WERI-Rb-1 (cell line): ENCODE measurements around the gene GAA.
A peak's percentile ranks its signal among the peaks of the same experiment; 100 is the strongest.

Experiments used
- DNase-seq: peaks from one replicate; pipeline ENCODE4 v3.0.0-alpha.2; 2020
- H3K27ac ChIP-seq: fragments of 250-450 bp; sonication (Bioruptor Pico); 2 replicates; pipeline ENCODE4 v1.5.1; 2020; ENCODE audit warnings: mild to moderate bottlenecking, moderate library complexity
- H3K27me3 ChIP-seq: fragments of 250-450 bp; sonication (Bioruptor Pico); 2 replicates; pipeline ENCODE4 v1.5.1; 2021; ENCODE audit warnings: mild to moderate bottlenecking, low read depth, moderate library complexity; ENCODE audit not compliant: insufficient read depth, severe bottlenecking
- H3K36me3 ChIP-seq: fragments of 250-450 bp; sonication (Bioruptor Pico); 2 replicates; pipeline ENCODE4 v1.5.1; 2020; ENCODE audit warnings: mild to moderate bottlenecking, moderate library complexity
- H3K4me3 ChIP-seq: 2 replicates; pipeline ENCODE4 v1.5.1; 2011; ENCODE audit warnings: low read depth, mild to moderate bottlenecking, control low read depth, low read length
- H3K9me3 ChIP-seq: fragments of 250-450 bp; sonication (Bioruptor Pico); 2 replicates; pipeline ENCODE4 v1.5.1; 2021; ENCODE audit warnings: mild to moderate bottlenecking, moderate library complexity; ENCODE audit not compliant: severe bottlenecking
- TF ChIP-seq, protein P1 (sequence below): IDR thresholded peaks from 2 replicates; pipeline ENCODE4 v1.5.1; 2011; ENCODE audit warnings: low read depth, mild to moderate bottlenecking, control low read depth, inconsistent platforms, low read length

Gene GAA

DNA sequence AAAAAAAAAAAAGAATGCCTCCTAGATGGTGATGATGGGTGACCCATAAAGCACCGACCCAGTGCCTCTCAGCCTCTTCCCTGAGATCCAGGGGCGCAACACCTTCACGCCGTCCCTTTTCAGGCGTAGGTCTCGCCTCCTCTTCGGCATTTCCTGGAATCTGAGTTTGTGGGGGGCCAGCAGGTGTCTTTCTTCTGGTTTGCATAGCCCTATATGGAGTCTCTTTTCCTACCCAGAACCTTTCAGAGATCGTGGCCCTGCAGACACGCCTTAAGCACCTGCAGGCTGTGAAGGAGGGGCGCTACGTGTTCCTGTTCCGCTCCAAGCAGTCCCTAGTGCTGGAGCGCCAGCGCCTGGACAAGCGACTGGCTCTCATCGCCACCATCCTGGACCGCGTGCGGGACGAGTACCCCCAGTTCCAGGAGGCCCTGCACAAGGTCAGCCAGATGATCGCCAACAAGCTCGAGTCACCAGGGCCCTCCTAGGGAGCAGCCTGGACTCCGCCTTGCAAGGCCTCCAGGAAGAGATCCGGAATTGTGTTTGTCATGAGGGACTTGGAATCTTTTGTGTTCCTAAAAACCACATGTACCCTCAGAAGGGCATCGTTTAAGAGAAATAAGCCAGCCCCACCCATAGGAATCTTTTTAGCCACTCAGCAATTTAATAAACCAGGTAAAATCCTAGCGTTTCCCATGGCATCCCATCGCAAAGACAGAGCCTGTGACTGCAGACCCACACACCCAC is 1.9 kb upstream of the GAA start:
- H3K4me3 ChIP-seq = no peak overlapping the region
- no peak for DNase-seq
- H3K36me3 ChIP-seq = peaks cover 7% of the 10 kb centered on the region
- H3K27me3 ChIP-seq = no peaks in the 10 kb centered on the region
- H3K9me3 ChIP-seq = no peaks in the 10 kb centered on the region
- no peak overlapping the region for H3K27ac ChIP-seq
- TF ChIP-seq, protein P1, sequence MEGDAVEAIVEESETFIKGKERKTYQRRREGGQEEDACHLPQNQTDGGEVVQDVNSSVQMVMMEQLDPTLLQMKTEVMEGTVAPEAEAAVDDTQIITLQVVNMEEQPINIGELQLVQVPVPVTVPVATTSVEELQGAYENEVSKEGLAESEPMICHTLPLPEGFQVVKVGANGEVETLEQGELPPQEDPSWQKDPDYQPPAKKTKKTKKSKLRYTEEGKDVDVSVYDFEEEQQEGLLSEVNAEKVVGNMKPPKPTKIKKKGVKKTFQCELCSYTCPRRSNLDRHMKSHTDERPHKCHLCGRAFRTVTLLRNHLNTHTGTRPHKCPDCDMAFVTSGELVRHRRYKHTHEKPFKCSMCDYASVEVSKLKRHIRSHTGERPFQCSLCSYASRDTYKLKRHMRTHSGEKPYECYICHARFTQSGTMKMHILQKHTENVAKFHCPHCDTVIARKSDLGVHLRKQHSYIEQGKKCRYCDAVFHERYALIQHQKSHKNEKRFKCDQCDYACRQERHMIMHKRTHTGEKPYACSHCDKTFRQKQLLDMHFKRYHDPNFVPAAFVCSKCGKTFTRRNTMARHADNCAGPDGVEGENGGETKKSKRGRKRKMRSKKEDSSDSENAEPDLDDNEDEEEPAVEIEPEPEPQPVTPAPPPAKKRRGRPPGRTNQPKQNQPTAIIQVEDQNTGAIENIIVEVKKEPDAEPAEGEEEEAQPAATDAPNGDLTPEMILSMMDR = no peak

DNA sequence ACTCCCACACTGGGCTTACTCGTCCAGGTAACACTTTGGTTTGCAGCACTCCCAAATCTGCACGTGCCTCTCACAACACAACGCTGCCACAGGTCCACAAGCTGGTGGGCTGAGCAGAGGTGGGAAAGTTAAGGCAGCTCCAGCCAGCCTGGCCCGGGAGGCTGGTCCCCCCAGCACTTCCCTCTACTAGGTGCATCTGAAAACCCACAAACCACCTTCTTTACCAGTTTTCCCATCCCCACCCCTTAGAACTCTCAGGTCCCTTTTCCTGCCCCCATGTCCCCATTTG is 1.4 kb upstream of the GAA start:
- Histone ChIP-seq H3K27me3 (no peaks in the 10 kb centered on the region), H3K4me3 (no peak overlapping the region), H3K27ac (no peak overlapping the region), H3K36me3 (peaks cover 7% of the 10 kb centered on the region), H3K9me3 (no peaks in the 10 kb centered on the region)
- TF ChIP-seq, protein P1 = no peak
- no peak for DNase-seq

DNA sequence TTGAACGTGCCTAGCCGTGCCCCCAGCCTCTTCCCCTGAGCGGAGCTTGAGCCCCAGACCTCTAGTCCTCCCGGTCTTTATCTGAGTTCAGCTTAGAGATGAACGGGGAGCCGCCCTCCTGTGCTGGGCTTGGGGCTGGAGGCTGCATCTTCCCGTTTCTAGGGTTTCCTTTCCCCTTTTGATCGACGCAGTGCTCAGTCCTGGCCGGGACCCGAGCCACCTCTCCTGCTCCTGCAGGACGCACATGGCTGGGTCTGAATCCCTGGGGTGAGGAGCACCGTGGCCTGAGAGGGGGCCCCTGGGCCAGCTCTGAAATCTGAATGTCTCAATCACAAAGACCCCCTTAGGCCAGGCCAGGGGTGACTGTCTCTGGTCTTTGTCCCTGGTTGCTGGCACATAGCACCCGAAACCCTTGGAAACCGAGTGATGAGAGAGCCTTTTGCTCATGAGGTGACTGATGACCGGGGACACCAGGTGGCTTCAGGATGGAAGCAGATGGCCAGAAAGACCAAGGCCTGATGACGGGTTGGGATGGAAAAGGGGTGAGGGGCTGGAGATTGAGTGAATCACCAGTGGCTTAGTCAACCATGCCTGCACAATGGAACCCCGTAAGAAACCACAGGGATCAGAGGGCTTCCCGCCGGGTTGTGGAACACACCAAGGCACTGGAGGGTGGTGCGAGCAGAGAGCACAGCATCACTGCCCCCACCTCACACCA is 724 bp downstream of the GAA start:
- DNase-seq = peak; percentile 94
- Histone ChIP-seq H3K27ac (peak overlapping the region; percentile 96), H3K9me3 (no peaks in the 10 kb centered on the region), H3K36me3 (peaks cover 13% of the 10 kb centered on the region), H3K27me3 (no peaks in the 10 kb centered on the region), H3K4me3 (peak overlapping the region; percentile 93)
- TF ChIP-seq, protein P1 = no peak

DNA sequence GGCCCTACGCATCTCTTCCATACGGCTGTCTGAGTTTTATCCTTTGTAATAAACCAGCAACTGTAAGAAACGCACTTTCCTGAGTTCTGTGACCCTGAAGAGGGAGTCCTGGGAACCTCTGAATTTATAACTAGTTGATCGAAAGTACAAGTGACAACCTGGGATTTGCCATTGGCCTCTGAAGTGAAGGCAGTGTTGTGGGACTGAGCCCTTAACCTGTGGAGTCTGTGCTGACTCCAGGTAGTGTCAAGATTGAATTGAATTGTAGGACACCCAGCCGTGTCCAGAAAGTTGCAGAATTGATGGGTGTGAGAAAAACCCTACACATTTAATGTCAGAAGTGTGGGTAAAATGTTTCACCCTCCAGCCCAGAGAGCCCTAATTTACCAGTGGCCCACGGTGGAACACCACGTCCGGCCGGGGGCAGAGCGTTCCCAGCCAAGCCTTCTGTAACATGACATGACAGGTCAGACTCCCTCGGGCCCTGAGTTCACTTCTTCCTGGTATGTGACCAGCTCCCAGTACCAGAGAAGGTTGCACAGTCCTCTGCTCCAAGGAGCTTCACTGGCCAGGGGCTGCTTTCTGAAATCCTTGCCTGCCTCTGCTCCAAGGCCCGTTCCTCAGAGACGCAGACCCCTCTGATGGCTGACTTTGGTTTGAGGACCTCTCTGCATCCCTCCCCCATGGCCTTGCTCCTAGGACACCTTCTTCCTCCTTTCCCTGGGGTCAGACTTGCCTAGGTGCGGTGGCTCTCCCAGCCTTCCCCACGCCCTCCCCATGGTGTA is 1.5 kb downstream of the GAA start:
- TF ChIP-seq, protein P1 = no peak
- Histone ChIP-seq H3K27me3 (no peaks in the 10 kb centered on the region), H3K9me3 (no peaks in the 10 kb centered on the region), H3K36me3 (peaks cover 15% of the 10 kb centered on the region), H3K27ac (peak overlapping the region; percentile 96), H3K4me3 (peak overlapping the region; percentile 93)
- DNase-seq = no peak

DNA sequence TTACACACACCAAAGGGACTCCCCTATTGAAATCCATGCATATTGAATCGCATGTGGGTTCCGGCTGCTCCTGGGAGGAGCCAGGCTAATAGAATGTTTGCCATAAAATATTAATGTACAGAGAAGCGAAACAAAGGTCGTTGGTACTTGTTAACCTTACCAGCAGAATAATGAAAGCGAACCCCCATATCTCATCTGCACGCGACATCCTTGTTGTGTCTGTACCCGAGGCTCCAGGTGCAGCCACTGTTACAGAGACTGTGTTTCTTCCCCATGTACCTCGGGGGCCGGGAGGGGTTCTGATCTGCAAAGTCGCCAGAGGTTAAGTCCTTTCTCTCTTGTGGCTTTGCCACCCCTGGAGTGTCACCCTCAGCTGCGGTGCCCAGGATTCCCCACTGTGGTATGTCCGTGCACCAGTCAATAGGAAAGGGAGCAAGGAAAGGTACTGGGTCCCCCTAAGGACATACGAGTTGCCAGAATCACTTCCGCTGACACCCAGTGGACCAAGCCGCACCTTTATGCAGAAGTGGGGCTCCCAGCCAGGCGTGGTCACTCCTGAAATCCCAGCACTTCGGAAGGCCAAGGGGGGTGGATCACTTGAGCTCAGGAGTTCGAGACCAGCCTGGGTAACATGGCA is 2.2 kb downstream of the GAA start:
- Histone ChIP-seq H3K27ac (peak overlapping the region; percentile 96), H3K9me3 (no peaks in the 10 kb centered on the region), H3K4me3 (no peak overlapping the region), H3K27me3 (no peaks in the 10 kb centered on the region), H3K36me3 (peaks cover 22% of the 10 kb centered on the region)
- no peak for DNase-seq
- TF ChIP-seq, protein P1 = no peak
